ENCODE measurements around the gene MAP4K3. TPM values are rescaled to one million over a fixed set of nuclear protein-coding genes. Genes with fewer than 3 reads are reported as not detected.
"Not testable (repeated sequence)": the region's sequence is repeated elsewhere in the genome, so short reads cannot be mapped to it uniquely, and the experiment has no call there.

Gene MAP4K3
- total RNA-seq, 2 experiments from 2014 or later: 8.6 to 12.3 TPM

DNA sequence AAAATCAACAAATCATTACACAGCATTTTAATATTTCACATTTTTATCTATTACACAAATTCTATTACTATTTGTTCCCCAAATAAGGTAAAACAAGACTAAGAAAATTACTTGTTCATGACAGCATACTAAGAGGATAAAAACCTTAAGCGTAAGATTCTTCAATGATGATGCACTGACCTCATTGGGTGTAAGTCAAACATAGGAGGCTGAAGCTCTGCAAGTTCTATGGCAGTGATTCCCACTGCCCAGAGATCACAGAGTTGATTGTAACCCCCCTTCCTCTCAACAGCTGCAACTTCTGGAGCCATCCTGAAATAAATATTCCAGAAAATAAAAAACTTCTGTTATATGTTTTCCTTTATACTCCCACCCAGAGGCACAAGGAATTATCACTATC lies 111.1 kb downstream of the MAP4K3 start:
- Mint-ChIP-seq H3K36me3 (ENCODE audit: low read depth) (peaks cover 12% of the 10 kb centered on the region), H3K4me1 (peaks cover 1% of the 10 kb centered on the region), H3K4me3 (no peak overlapping the region), H3K27ac (no peak overlapping the region), H3K9me3 (no peaks in the 10 kb centered on the region), H3K27me3 (no peaks in the 10 kb centered on the region)
- POLR2A ChIA-PET: no interaction called here
- no peak for DNase-seq
- CTCF ChIA-PET: no interaction called here

- H3K4me1 Mint-ChIP-seq; CTCF ChIA-PET; H3K27ac Mint-ChIP-seq; H3K9me3 Mint-ChIP-seq; H3K27me3 Mint-ChIP-seq; H3K4me3 Mint-ChIP-seq; H3K36me3 Mint-ChIP-seq (ENCODE audit: low read depth); DNase-seq; POLR2A ChIA-PET: not testable (repeated sequence)
Observed at GRCh38 chr2:39321056-39322035, 115.7 kb downstream of the MAP4K3 start.

- POLR2A ChIA-PET: no interaction called here
- Mint-ChIP-seq H3K4me1 (no peaks in the 10 kb centered on the region), H3K27me3 (no peaks in the 10 kb centered on the region), H3K9me3 (no peaks in the 10 kb centered on the region), H3K4me3 (no peak overlapping the region), H3K27ac (no peak overlapping the region), H3K36me3 (ENCODE audit: low read depth) (no peaks in the 10 kb centered on the region)
- no peak for DNase-seq
- CTCF ChIA-PET: no interaction called here
Observed at GRCh38 chr2:39320162-39320561, 116.9 kb downstream of the MAP4K3 start.

GRCh38 chr2:39313575-39313974 lies 123.5 kb downstream of the MAP4K3 start:
- Mint-ChIP-seq H3K4me1 (no peaks in the 10 kb centered on the region), H3K9me3 (no peaks in the 10 kb centered on the region), H3K27me3 (no peaks in the 10 kb centered on the region), H3K4me3 (no peak overlapping the region), H3K36me3 (ENCODE audit: low read depth) (peaks cover 5% of the 10 kb centered on the region), H3K27ac (no peak overlapping the region)
- DNase-seq: no peak
- ChIA-PET POLR2A (no interaction called here), CTCF (no interaction called here)

DNA sequence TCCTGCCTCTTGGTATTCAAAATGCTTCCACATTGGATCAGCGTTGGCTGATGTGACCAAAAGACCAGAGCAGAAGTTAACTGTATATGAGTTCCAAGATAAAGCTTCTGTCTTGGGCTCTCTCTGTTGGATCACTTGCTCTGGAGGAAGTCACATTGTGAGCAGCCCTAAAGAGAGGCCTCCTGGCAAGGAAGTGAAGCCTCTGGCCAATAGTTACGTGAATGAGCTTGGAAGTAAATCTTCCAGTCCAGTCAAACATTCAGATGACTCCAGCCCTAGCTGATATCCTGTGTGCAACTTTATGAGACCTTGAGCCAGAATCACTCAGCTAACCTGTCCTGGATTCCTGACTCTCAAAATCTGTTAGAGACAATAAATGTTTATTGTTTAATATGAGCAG lies 125.6 kb downstream of the MAP4K3 start:
- no peaks in the 10 kb centered on the region for H3K27me3 Mint-ChIP-seq
- DNase-seq: no peak
- H3K27ac Mint-ChIP-seq: no peak overlapping the region
- H3K36me3 Mint-ChIP-seq (ENCODE audit: low read depth): peaks cover 5% of the 10 kb centered on the region
- ChIA-PET POLR2A (no interaction called here), CTCF (no interaction called here)
- no peaks in the 10 kb centered on the region for H3K4me1 Mint-ChIP-seq
- no peak overlapping the region for H3K4me3 Mint-ChIP-seq
- no peaks in the 10 kb centered on the region for H3K9me3 Mint-ChIP-seq

DNA sequence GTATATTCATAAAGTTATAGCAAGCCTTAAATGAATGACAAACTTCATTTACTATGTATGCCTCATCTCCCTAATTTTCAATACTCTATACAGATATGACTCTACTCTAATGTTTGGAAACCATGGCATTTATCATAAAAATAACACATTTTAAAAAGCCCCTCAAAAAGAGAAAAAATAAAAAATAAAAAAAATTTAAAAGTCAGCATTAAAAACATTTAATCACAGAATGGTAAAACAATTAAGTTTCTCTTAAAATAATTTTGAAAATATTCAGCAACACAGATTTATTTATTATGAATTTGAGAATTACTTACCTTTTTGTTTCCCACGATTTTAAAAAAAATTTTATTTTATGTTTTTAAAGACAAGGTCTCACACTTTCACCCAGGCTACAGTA lies 128.3 kb downstream of the MAP4K3 start:
- ChIA-PET POLR2A (no interaction called here), CTCF (no interaction called here)
- no peaks in the 10 kb centered on the region for H3K9me3 Mint-ChIP-seq
- H3K36me3 Mint-ChIP-seq (ENCODE audit: low read depth): peaks cover 5% of the 10 kb centered on the region
- no peak overlapping the region for H3K27ac Mint-ChIP-seq
- H3K4me1 Mint-ChIP-seq: no peaks in the 10 kb centered on the region
- no peak for DNase-seq
- H3K4me3 Mint-ChIP-seq: no peak overlapping the region
- H3K27me3 Mint-ChIP-seq: no peaks in the 10 kb centered on the region

DNA sequence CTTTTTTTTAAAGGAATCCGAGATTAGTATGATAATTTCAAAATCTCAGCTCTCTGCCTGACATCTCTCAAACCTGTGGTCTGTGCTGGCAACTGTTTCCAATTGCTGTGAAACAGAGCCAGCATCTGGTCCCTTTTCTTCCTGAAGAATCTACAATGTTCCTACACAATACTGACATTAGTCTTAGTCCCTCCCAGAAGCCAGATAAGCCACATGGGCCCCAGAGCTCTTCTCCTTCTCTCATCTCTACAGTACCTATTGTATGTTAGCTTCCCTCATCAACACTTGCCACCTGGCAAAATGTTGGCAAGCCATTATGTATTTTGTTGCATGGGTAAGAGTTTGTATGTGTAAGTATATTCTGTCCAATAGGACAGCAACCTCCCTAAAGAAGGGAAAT lies 130.5 kb downstream of the MAP4K3 start:
- Mint-ChIP-seq H3K4me1 (no peaks in the 10 kb centered on the region), H3K36me3 (ENCODE audit: low read depth) (no peaks in the 10 kb centered on the region), H3K27ac (no peak overlapping the region), H3K4me3 (no peak overlapping the region), H3K9me3 (no peaks in the 10 kb centered on the region), H3K27me3 (no peaks in the 10 kb centered on the region)
- ChIA-PET POLR2A (no interaction called here), CTCF (no interaction called here)
- DNase-seq: no peak

DNA sequence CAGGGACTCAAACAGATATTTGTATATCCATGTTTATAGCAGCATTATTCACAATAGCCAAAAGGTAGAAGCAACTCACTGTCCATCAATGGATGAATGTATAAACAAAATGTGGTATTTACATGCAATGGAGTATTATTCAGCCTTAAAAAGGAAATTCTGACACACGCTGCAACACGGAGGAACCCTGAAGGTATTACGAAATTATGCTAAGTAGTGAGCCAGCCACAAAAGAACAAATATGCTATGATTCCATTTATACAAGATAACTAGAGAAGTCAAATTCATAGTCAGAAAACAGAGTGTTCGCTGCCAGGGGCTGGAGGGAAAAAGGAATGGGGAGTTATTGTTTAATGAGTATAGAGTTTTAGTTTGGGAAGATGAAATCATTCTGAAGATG lies 132.4 kb downstream of the MAP4K3 start:
- ChIA-PET CTCF (no interaction called here), POLR2A (no interaction called here)
- H3K4me1 Mint-ChIP-seq: no peaks in the 10 kb centered on the region
- H3K9me3 Mint-ChIP-seq: no peaks in the 10 kb centered on the region
- H3K36me3 Mint-ChIP-seq (ENCODE audit: low read depth): no peaks in the 10 kb centered on the region
- H3K27ac Mint-ChIP-seq: no peak overlapping the region
- no peaks in the 10 kb centered on the region for H3K27me3 Mint-ChIP-seq
- no peak for DNase-seq
- H3K4me3 Mint-ChIP-seq: no peak overlapping the region

DNA sequence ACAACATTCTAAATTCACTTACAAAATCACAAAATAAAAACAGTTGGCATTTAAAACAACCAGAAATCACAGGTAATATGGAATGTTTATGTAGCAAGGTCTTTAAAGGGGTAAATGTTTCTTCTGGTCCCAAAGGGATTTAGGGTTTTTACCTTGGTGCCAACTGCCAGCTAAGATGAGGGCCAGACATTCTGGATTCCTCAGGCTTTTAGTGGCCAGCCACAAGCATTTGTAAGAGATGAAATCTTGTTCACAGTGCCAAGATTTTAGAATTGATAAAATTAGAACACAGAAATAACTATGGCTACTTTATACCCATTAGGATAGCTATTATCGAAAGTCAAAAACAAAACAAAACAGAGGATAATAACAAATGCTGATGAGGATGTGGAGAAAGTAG lies 132.9 kb downstream of the MAP4K3 start:
- Mint-ChIP-seq H3K27ac (no peak overlapping the region), H3K4me1 (no peaks in the 10 kb centered on the region), H3K36me3 (ENCODE audit: low read depth) (no peaks in the 10 kb centered on the region), H3K4me3 (no peak overlapping the region), H3K27me3 (no peaks in the 10 kb centered on the region), H3K9me3 (no peaks in the 10 kb centered on the region)
- ChIA-PET POLR2A (interaction anchor here (1.1 kb wide), 1 partner anchor 10 kb away, joined by 4 read pairs; no protein-coding TSS in a partner anchor), CTCF (no interaction called here)
- DNase-seq: no peak

- POLR2A ChIA-PET: no interaction called here
Observed at GRCh38 chr2:39301352-39301751, 135.7 kb downstream of the MAP4K3 start.

GRCh38 chr2:39300044-39300978 lies 136.8 kb downstream of the MAP4K3 start:
- H3K27me3 Mint-ChIP-seq: no peaks in the 10 kb centered on the region
- no peak for DNase-seq
- no peaks in the 10 kb centered on the region for H3K9me3 Mint-ChIP-seq
- no peak overlapping the region for H3K4me3 Mint-ChIP-seq
- ChIA-PET POLR2A (no interaction called here), CTCF (interaction anchor here (0.6 kb wide), 1 partner anchor 238 kb away, joined by 3 read pairs; no protein-coding TSS in a partner anchor)
- H3K36me3 Mint-ChIP-seq (ENCODE audit: low read depth): no peaks in the 10 kb centered on the region
- no peaks in the 10 kb centered on the region for H3K4me1 Mint-ChIP-seq
- H3K27ac Mint-ChIP-seq: no peak overlapping the region

More at GRCh38 chr2:39301352-39301751, 135.7 kb downstream of the MAP4K3 start:
- CTCF ChIA-PET: no interaction called here
- Mint-ChIP-seq H3K36me3 (ENCODE audit: low read depth) (no peaks in the 10 kb centered on the region), H3K9me3 (no peaks in the 10 kb centered on the region), H3K4me1 (no peaks in the 10 kb centered on the region), H3K27me3 (no peaks in the 10 kb centered on the region), H3K27ac (no peak overlapping the region), H3K4me3 (no peak overlapping the region)
- DNase-seq: no peak

GRCh38 chr2:39290433-39290832 lies 146.7 kb downstream of the MAP4K3 start:
- POLR2A ChIA-PET: no interaction called here
- CTCF ChIA-PET: no interaction called here
- Mint-ChIP-seq H3K36me3 (ENCODE audit: low read depth) (peaks cover 12% of the 10 kb centered on the region), H3K27ac (no peak overlapping the region), H3K4me3 (no peak overlapping the region), H3K27me3 (no peaks in the 10 kb centered on the region), H3K4me1 (no peaks in the 10 kb centered on the region), H3K9me3 (no peaks in the 10 kb centered on the region)
- no peak for DNase-seq

GRCh38 chr2:39289609-39290008 lies 147.5 kb downstream of the MAP4K3 start:
- Mint-ChIP-seq H3K4me1 (no peaks in the 10 kb centered on the region), H3K27ac (no peak overlapping the region), H3K27me3 (no peaks in the 10 kb centered on the region), H3K4me3 (no peak overlapping the region), H3K36me3 (ENCODE audit: low read depth) (peaks cover 12% of the 10 kb centered on the region), H3K9me3 (no peaks in the 10 kb centered on the region)
- POLR2A ChIA-PET: no interaction called here
- no peak for DNase-seq
- CTCF ChIA-PET: no interaction called here

Measured in activated CD4-positive, alpha-beta memory T cell treated with anti-CD3 and anti-CD28 coated beads, Interleukin-2, amount 10 ng/mL, durations not matched to agents 7 days and 5 days (primary cell).